ENCODE data around the gene CLEC18B.
"Not testable (repeated sequence)": the region's sequence is repeated elsewhere in the genome, so short reads cannot be mapped to it uniquely, and the experiment has no call there.

CLEC18B gene

DNA sequence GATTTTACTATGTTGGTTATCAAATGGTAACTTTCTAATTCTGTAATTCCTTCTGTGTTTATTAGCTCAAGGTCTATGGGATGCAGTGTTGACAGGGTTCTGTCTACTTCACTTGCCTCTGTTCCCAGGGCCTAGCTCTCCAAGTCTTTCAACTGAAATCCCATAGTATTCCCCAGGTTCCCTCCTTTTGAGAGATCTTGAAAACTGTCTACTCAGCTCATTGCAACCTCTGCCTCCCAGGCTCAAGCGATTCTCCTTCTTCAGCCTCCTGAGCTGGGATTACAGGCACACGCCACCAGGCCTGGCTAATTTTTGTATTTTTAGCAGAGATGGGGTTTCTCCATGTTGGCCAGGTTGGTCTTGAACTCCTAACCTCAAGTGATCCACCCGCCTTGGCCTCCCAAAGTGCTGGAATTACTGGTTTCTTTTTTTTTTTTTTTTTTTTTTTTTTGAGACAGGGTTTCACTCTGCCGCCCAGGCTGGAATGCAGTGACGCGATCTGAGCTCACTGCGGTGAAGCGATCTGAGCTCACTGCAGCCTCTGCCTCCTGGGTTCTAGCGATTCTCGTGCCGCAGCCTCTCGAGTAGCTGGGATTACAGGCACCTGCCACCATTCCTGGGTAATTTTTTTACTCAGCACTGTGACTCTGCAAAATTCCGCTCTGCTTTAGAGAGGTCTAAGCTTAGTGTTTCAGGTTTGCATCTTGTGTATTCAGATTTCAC lies 22.5 kb upstream of the CLEC18B start:
- DNase-seq (ENCODE audit: low read depth), result not testable (repeated sequence)

DNA sequence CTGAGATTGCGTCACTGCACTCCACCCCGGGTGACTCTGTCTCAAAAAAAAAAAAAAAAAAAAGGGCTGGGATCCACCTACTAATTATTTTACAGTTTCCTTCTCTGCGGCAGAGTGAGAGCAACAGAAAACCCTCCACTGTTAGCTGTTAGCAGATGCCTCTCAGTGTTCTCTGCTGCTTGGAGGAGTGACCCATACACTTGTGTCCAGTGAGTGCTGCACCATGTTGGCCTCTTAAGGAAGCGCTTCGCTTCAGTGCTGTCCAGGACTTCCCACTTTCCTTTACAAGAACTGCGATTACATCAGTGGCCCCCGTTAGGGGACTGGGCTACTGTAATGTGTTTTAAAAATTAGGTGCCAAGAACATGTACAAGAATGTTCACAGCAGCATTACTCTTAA lies 18.4 kb upstream of the CLEC18B start:
- DNase-seq (ENCODE audit: low read depth), result no peak

DNA sequence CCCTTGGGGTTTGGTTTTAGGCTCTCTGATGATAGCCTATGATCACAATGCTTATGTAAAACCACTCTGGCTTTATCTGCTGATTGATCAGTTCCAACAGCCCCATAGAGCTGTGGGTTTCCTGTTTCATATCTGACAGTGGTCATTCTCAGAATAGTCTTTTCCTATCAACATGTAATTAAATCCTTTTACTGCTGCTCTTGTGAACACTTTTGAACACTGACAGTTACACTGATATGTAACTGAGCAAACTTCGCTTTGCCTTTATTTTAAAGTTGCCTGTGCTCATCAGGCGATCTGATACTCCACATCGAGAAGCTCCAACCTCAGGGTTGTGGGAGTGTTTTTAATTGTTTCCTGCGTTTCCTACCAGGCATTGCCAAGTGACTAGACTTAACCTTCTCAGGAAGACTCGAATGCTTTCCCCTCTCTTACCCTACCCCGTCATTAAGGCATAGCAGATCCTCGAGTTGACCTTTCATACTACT lies 17.3 kb upstream of the CLEC18B start:
- no peak for DNase-seq (ENCODE audit: low read depth)

DNA sequence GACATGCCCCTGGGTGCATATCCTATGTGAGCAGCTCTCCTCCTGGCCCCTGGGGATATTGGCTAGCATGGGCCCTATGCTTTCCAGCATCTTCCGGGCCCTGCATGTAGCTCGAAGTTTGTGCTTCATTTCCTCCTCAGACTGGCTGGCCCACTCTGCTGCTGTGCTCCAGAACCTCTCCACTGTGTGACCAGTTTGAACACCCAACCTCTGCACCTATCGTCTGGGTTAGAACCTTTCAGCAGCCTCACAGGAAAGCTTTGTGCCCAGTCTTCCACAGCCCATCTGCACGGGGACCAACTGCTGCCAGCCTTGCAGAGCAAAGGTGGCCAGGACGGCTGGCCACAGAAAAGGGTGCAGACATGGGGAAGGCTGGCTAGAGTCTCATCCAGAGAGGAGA lies 10.2 kb upstream of the CLEC18B start:
- no peak for DNase-seq (ENCODE audit: low read depth)

DNA sequence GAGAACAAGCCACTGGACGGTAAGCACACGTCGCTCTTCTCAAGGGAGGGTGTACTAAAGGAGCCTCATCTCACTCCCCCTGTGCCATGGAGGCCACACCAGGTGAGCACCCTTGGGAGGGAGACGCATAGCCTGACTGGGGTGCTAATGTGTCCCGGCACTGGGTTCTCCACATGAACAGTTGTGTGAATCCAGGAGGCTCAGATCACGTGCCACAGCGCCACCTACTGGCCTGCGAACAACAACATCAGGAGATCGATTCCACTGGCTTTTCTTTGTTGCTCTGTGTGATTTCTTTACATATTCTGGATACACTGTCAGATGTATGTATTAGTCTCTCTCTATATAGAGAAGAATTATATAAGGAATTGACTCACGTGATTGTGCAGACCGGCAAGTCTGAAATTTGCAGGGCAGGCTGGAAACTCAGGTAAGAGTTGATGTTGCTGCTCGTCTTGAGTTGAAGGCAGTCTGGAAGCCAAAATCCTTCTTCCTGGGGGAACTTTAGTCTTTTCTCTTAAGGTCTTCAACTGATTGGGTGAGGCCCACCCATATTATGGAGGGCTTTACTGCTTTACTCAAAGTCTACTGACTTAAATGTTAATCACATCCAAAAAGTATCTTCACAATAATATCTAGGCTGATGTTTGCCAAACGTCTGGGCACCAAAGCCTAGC lies 8.9 kb upstream of the CLEC18B start:
- DNase-seq (ENCODE audit: low read depth), result peak; percentile 24

DNA sequence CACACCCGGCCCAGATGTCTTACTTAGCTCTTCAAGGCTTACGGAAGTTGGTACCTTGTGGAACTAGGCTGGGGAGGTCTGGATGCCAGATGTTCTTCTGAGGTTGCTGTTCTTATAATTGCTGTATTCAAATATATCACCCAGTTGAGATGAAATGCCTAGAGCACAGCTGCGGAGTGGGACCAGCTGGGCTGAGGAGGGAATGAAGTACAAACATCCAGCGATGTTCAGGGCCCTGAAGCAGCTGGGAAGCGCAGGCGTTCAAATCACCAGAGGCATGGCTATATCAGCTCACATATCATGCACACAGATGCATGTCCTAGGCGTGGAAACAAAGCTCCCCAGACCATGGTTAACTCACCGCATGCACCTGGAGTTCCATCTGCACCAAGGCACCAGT lies 7.2 kb upstream of the CLEC18B start:
- DNase-seq (ENCODE audit: low read depth), result not testable (repeated sequence)

DNA sequence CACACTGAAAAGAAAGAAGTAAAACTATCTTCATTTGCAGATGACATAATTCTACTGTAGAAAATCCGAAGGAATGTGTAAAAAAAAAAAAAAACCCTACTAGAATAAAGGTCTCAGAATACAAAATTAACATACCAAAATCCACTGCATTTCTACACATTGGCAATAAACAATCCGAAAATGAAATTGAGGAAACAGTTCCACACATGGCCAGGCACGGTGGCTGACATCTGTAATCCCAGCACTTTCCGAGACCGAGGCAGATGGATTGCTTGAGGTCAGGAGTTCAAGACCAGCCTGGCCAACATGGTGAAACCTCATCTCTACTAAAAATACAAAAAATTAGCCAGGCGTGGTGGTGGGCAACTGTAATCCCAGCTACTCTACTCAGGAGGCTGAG lies 4.5 kb upstream of the CLEC18B start:
- DNase-seq (ENCODE audit: low read depth), result not testable (repeated sequence)

DNA sequence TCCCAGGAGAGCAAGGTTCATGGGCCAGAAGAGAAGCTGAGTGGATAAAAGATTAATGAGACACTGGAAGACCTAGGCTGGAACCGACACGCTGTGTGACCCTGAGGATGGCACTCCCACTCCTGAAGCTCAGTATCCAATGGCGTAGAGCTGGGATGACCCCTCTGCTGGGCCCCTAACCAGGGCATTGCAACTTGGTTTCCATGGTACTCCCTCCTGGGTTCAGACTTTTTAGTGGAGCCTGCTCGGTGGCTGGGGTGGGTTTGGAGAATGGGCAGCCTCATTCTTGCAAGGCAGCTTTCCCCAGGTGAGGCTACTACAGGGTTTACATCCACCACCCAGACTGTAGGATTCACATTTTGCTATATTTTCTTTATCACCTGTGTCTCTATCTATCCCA lies 2.4 kb upstream of the CLEC18B start:
- DNase-seq (ENCODE audit: low read depth), result not testable (repeated sequence)

DNA sequence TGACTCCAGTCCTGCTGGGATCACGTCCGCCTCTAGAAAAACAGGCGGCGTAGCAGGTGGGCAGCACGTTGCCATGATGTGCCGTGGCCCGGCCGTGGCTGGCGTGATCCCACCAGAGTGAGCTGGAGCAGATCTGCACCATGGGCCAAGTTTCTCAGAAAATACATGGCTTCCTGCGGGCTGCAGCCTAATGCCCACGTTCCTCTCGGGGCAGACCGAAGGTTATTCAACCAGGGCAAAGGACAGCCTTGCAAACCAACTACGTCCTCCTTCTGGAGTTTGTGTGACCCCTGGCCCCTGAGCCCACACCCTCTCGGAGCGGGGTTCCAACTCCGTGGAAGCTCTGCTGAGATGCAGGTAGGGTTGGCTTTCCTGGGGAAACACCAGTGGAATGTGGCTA lies 808 bp upstream of the CLEC18B start:
- not testable (repeated sequence) for DNase-seq (ENCODE audit: low read depth)

DNA sequence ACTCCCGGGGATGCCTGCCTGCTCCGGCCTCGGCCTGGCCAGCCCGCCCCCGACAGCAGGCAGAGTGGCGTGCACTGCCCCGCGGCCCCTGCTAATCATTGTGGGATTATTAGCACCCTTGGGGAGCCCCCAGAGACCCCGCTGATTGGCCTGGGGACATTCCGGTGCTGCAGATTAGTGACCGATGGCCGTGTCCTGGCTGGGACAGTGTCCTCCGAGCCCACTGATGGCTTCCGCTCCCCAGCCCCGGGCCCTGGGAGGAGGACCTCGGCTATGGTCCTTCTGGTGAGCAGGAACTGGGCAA lies 156 bp upstream of the CLEC18B start:
- not testable (repeated sequence) for DNase-seq (ENCODE audit: low read depth)

DNA sequence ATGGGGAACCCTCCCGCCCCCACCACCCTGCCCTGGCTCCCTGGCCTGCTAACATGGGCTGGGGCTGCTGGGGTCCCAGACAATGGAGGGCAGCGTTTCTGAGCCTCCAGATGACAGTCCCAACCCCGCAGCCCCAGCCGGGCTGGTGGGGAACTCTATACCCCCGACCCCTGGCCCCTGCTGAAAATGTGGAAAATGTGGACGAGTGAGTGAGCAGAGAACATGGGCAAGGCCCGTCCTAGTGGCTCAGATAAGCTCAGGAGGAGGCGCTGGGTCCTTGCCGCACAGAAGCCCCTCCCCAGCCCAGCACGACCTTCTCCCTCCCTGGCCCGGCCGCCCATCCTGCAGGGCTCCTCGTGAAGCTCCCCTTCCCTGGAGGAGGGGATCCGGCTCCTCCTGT lies 1.5 kb downstream of the CLEC18B start:
- not testable (repeated sequence) for DNase-seq (ENCODE audit: low read depth)

DNA sequence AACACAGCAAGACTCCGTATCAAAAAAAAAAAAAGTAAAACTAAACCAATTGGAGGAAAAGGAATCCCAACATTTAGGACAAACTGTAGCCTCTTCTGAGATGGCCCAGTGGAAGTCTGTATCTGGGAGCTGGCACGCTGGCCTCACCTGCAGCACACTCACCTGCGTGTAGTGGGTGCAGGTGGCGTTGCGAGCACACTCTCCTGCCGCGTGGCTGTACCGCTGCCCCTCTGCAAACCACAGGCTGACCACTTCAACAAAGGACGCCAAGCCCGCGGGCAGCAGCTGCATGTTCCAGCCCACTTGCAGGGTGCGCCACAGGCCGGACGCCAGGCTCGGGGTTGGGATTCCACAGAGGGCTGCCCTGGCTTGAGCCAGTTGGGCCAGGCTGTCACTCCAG lies 3.4 kb downstream of the CLEC18B start:
- DNase-seq (ENCODE audit: low read depth), result not testable (repeated sequence)

DNA sequence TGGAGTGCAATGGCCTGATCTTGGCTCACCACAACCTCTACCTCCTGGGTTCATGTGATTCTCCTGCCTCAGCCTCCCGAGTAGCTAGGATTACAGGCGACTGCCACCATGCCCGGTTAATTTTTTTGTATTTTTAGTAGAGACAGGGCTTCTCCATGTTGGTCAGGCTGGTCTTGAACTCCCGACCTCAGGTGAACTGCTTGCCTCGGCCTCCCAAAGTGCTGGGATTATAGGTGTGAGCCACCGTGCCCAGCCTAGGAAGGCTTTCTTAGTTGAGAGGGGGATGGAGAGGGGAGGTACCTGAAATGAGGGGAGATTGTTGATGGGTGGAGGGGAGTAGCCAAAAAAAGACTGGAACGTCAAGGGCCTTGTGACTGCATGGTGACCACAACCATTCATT lies 7.4 kb downstream of the CLEC18B start:
- not testable (repeated sequence) for DNase-seq (ENCODE audit: low read depth)

DNA sequence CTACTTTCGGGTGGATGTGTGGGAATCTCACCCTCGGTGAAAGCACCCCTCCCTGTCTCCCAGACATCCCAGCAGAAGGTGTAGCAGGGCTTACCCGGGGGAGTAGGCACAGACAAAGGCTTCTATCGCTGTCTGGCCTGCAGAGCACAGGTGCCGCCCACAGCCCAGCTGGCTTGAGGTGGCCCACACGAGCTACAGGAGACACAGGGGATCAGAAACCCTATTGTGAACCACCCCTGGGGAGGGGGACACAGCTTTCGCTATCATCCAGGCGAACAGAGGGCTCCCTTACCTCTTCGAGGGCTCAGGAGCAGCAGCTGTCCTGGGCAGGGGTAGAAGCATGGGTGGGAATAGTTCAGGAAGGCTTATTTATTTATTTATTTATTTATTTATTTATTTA lies 7.8 kb downstream of the CLEC18B start:
- DNase-seq (ENCODE audit: low read depth), result not testable (repeated sequence)

DNA sequence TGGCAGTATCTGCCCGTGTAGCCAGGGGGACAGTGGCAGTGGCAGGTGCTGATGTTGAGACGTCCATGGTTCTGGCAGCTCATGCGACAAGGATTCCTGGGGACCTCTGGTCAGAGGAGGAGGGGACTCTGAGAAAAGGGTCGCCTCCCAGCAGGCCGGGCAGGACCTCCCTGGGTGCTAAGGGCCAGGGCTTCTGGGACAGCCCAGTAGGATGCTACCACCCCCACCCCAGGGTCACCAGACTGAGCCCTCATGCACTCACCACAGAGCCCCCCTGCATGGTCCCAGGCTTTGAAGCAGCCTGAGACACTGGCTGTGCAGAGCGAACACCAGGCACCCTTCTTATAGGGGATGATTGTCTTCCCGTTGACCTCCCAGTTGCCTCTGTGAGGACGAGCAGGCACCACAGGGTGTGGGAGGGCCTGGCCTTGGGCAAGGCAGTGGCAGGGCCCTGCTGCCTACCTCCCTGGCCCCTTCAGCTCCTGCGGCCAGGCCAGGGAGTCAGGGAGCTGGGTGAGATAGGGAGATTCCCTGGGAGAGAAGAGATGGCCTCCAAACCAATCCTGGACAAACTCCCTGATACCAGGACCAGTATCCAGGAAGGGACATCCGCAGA lies 8.4 kb downstream of the CLEC18B start:
- DNase-seq (ENCODE audit: low read depth), result not testable (repeated sequence)

DNA sequence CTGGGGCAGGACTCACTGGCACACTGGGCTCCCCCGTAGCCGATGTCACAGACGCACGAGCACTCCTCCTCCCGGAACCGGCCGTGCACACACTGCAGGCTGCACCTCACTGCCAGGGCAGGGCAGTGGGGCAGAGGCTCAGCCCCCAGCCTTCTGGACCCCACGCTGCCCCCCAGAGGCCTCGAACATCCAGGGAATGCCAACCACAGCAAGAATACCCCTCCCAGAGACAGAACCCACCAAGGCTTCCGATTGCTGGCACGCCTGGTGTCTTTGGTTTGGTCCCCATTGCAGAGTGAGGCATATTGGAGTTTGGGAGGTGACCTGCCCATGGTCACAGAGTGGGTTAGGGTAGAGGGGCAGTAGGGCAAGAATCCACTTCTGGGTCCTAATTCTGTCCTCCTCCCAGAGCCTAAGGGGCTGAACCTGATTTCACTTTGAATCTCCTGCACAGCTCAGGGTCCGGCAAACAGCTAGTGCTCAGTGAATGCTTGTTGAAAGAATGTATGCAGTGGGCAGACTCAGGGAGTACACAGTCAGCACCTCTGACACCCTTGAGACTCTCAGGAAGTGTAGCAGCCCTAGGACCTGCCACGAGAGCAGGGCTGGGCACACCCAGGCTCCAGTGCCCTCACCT lies 9.0 kb downstream of the CLEC18B start:
- not testable (repeated sequence) for DNase-seq (ENCODE audit: low read depth)

DNA sequence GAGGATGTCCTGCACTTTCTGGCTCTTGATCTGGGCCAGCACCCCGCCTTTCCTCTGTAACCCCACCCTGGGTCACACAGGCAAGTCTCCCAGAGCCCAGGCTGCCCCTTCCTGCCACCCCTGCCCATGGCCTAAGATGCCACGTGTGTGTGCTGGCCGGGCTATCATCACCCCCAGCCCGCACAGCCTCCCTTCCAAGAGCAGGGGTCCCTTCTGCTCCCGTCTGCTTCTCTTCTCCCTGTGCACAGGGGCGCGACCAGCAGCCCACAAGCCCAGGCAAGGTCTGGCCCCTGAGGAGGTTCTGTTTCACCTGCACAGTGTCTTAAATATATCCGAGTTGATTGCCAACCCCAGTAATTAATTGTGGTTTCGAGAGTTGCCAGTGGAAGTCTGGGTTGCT lies 10.3 kb downstream of the CLEC18B start:
- not testable (repeated sequence) for DNase-seq (ENCODE audit: low read depth)

DNA sequence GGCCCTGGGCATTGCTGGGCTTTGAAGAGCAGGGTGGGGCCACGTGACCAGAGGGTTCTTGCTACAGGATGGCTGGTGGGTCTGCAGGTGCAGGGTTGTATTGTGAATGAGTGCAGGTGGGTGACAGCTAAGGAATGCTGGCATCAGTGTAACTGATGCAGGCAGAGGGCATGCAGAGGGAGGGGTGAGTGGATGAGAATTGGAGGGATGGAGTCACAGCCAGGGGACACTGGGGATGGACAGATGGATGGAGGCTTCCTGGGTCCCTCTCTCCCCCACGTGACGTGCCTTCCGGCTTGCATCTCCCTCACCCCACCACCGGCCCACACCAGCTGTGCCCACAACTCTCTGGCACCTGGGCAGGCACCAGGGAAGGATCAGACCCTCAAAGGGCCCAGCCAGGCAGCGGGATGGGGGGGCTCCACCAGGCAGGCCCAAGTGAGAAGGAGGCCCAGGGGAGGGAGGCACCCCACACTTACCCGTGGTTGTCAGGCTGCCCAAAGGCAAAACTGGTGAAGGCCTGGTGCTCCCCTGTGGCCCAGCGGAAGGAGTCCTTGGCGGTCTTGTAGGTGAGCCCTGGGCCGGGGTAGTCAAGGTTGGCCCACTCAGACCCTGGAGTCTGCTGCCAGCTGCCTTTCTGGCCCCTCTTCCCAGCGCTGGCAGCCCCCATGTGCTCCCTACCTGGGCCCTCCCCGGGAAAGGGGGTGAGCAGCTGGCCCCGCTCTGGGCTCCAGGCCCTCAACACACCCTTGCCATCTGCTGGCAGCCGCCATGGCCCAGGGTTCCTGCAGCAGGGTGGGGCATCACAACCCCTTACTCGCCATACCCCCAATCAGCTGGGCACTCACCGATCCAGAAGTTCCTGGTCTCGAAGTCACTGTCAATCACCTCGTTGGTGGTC lies 11.0 kb downstream of the CLEC18B start:
- not testable (repeated sequence) for DNase-seq (ENCODE audit: low read depth)

DNA sequence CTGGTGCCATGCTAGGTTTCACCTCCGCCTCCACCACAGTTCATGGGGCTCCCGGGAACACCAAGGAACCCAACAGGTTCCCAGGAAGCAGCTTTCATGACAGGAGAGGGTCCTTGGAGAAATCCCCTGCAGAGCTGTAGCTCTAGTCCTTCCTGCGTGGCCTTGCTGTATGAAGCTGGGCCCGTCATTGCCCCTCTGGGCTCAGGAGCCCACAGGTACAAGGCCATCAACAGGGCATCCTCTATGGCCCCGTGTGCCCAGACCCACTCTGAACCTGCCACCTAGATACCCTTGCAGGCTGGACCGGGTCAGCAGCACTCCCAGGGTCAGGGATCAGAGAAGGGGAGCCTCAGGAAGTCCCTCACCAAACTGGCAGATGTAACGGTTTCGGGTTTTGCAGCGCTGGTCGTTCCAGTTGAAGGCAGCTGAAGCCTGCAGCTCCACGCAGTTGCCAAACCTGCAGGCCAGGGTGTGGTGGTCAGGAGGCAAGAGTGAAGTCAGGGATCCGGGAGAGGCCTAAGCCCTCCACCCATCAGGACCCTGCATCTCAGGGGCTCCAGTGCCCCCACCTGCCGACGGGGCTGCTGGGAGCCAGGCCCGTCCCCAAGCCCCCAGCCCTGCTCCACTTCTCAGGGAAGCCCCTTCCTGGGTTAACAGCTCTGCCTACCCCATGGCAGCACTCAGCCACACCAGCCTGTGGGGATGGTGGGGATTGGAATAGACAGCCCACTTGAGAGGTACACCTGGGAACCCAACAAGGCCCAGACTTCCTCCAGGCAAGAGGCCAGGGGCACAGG lies 11.9 kb downstream of the CLEC18B start:
- not testable (repeated sequence) for DNase-seq (ENCODE audit: low read depth)

DNA sequence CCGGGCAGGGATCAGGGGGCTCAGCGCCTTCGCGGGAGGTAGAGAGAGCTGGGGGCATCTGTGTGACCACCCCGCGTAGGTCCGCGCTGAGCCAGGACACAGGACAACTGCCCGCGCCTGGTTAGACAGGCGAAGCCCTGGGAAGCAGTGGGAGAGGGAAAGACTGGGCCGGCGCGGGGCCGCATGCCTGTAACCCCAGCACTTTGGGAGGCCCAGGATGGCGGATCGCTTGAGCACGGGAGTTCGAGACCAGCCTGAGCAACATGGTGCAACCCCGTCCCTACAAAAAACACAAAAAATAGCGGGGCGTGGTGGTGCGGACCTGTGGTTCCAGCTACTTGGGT lies 13.9 kb downstream of the CLEC18B start:
- DNase-seq (ENCODE audit: low read depth), result not testable (repeated sequence)

Data from stimulated activated CD8-positive, alpha-beta memory T cell treated with anti-CD3 and anti-CD28 coated beads, Interleukin-4, amount 100 ng/mL, for 24 hours (primary cell).